Neural progenitor cell (in vitro differentiated cells): Measurements from ENCODE around the gene PHPT1.

Experiments
- CTCF ChIP-seq: fragments of 200-600 bp; sonication (generic); IDR thresholded peaks from 2 replicates; pipeline ENCODE4 v1.5.1; 2017; ENCODE audit warnings: antibody characterized with exemption, mild to moderate bottlenecking
- EZH2 ChIP-seq: fragments of 200-600 bp; sonication (generic); IDR thresholded peaks from 2 replicates; pipeline ENCODE4 v1.6.1; 2017; ENCODE audit warnings: antibody characterized with exemption, mild to moderate bottlenecking, moderate library complexity

- TF ChIP-seq CTCF (no peak), EZH2 (no peak)
Measured at GRCh38 chr9:136803551-136804508, 45.4 kb upstream of the PHPT1 start.
